T-helper 1 cell treated with Interleukin-12 subunit alpha and Interleukin-12 subunit beta and Interleukin-4 antibody, amounts not matched to agents 30 μg/mL and 1 μg/mL, for 36 hours (primary cell): ENCODE measurements around the gene PGLYRP3.

ENCODE experiments used
- H3K27ac Mint-ChIP-seq: one replicate; pipeline ENCODE4 v1.8.0; 2021; ENCODE audit warnings: mild to moderate bottlenecking, mixed read lengths
- H3K27me3 Mint-ChIP-seq: one replicate; pipeline ENCODE4 v1.8.0; 2021; ENCODE audit warnings: low read depth, mixed read lengths
- H3K36me3 Mint-ChIP-seq: one replicate; pipeline ENCODE4 v1.8.0; 2021; ENCODE audit warnings: low read depth, mixed read lengths
- H3K4me1 Mint-ChIP-seq: one replicate; pipeline ENCODE4 v1.8.0; 2021; ENCODE audit warnings: low read depth, mixed read lengths
- H3K4me3 Mint-ChIP-seq: one replicate; pipeline ENCODE4 v1.8.0; 2021; ENCODE audit warnings: mild to moderate bottlenecking, moderate library complexity, mixed read lengths
- H3K9me3 Mint-ChIP-seq: one replicate; pipeline ENCODE4 v1.8.0; 2021; ENCODE audit warnings: mixed read lengths

Gene PGLYRP3

GRCh38 chr1:153308540-153308939 lies 4.2 kb downstream of the PGLYRP3 start:
- no peak overlapping the region for H3K27ac Mint-ChIP-seq
- no peaks in the 10 kb centered on the region for H3K36me3 Mint-ChIP-seq
- no peaks in the 10 kb centered on the region for H3K4me1 Mint-ChIP-seq
- no peaks in the 10 kb centered on the region for H3K9me3 Mint-ChIP-seq
- H3K27me3 Mint-ChIP-seq, result peaks cover 11% of the 10 kb centered on the region
- no peak overlapping the region for H3K4me3 Mint-ChIP-seq

GRCh38 chr1:153307221-153307600 lies 5.5 kb downstream of the PGLYRP3 start:
- H3K27ac Mint-ChIP-seq, result no peak overlapping the region
- H3K36me3 Mint-ChIP-seq, result no peaks in the 10 kb centered on the region

DNA sequence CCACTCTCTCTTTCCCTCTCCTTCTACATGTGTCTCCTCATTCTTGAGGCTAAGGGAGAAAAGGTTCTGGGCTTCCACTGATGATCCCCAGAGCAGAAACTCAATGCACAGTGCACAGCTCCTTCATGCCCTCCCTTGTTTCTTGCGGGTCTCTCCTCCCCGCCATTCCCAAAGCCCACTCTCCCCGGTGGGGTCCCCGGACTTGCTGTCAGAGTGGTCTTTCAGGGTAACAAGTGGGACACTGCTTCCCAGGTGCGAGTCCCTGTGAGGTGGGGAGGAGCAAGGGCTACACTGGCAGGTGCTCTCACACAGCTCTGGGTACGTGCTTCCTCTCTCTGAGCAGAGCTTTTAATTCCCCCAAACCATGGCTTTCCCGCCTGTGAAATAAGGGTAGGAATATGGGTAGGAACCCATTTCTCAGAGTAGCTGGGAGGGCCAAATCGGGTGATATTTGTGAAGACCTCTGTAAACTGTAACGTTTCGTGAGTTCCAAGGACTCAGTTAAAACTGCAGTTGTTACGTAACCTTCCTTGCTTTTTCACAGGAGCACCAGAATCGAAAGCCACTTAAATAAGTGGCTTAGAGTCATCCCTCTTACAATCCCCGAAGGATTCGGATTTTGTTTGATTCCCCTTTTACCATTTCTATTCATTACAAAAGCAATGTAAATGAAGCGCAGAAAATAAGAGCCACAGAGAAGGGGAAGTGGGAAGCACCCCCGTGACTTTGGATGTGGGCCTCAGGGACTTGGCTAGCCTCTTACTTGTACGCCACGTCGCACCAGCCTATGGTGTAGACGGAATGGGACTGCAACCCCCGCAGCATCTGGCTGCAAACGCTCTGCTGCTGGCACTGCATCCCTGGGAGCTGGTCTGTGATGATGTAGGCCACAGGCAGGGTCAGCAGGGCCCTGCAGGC lies 6.2 kb downstream of the PGLYRP3 start:
- H3K4me3 Mint-ChIP-seq, result no peak overlapping the region
- no peaks in the 10 kb centered on the region for H3K36me3 Mint-ChIP-seq
- peaks cover 13% of the 10 kb centered on the region for H3K27me3 Mint-ChIP-seq

More at GRCh38 chr1:153307221-153307600, 5.5 kb downstream of the PGLYRP3 start:
- Mint-ChIP-seq H3K9me3 (no peaks in the 10 kb centered on the region), H3K4me3 (no peak overlapping the region), H3K4me1 (no peaks in the 10 kb centered on the region), H3K27me3 (peaks cover 13% of the 10 kb centered on the region)

DNA sequence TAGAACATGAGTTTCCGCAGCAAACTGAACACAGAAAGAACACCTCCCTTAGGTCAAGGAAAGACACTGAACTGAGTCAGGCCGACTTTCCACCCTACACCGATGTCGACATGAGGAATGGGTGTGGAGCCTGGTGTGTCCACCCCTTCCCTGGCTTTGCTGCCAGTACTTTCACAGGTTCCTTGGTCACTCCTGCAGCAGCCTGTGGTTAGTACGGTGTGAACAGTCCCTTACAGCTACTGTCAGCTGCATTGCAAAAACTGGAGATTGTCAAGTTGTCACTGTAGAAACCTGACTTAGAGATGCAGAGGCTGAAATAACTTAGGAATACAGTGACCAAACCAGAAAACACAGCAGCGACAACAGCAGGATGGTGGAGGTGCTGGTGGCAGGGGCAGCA lies 7.1 kb downstream of the PGLYRP3 start:
- Mint-ChIP-seq H3K27me3 (peaks cover 13% of the 10 kb centered on the region), H3K27ac (no peak overlapping the region), H3K9me3 (no peaks in the 10 kb centered on the region), H3K36me3 (no peaks in the 10 kb centered on the region), H3K4me3 (no peak overlapping the region), H3K4me1 (no peaks in the 10 kb centered on the region)

More for the DNA sequence above, 6.2 kb downstream of the PGLYRP3 start:
- no peak overlapping the region for H3K27ac Mint-ChIP-seq
- no peaks in the 10 kb centered on the region for H3K4me1 Mint-ChIP-seq
- no peaks in the 10 kb centered on the region for H3K9me3 Mint-ChIP-seq

DNA sequence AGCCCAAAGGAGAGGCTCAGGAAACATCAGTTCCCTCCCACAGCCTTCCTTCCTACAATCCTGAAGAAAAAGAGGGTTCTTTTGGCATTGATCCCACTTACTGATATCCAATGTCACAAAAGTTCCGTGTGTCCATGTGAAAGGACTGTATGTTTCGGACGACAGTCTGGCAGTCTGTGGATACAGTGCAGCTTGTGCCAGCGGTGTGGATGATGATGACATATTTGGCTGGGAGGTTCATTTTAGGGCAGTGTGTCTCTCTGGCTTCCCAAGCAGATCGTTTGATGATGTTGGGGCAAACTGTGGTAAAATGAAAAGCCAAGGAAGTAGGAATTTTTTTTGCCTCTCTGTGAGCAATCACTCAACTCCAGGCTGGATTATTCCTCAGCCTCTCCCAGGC lies 10.4 kb downstream of the PGLYRP3 start:
- Mint-ChIP-seq H3K9me3 (no peaks in the 10 kb centered on the region), H3K27me3 (peaks cover 25% of the 10 kb centered on the region), H3K27ac (no peak overlapping the region), H3K4me3 (no peak overlapping the region), H3K36me3 (no peaks in the 10 kb centered on the region), H3K4me1 (no peaks in the 10 kb centered on the region)

DNA sequence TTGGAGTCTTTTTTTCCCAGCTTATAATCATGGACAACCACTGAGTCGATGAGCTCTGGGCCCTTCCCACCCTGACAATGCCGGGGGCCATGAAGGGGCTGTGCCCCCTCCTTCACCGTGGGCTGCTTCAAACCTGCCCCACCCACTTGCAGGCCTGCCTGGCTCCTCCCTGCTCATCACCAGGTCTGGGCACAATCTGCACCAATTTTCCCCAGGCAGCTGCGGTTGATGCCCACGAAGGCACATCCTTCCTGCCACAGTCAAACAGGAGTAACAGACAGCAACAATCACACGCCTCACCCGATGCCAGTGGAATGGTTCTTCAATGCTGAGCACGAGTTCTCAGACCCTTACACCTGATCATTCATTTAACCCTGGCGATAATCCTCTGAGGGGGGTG lies 18.9 kb downstream of the PGLYRP3 start:
- no peaks in the 10 kb centered on the region for H3K9me3 Mint-ChIP-seq
- H3K4me3 Mint-ChIP-seq, result no peak overlapping the region
- H3K27me3 Mint-ChIP-seq, result peaks cover 3% of the 10 kb centered on the region
- H3K36me3 Mint-ChIP-seq, result no peaks in the 10 kb centered on the region
- H3K4me1 Mint-ChIP-seq, result peaks cover 12% of the 10 kb centered on the region
- no peak overlapping the region for H3K27ac Mint-ChIP-seq

GRCh38 chr1:153293480-153293775 lies 19.3 kb downstream of the PGLYRP3 start:
- Mint-ChIP-seq H3K27me3 (peaks cover 7% of the 10 kb centered on the region), H3K27ac (no peak overlapping the region), H3K4me1 (peaks cover 12% of the 10 kb centered on the region), H3K36me3 (no peaks in the 10 kb centered on the region), H3K9me3 (no peaks in the 10 kb centered on the region), H3K4me3 (no peak overlapping the region)

DNA sequence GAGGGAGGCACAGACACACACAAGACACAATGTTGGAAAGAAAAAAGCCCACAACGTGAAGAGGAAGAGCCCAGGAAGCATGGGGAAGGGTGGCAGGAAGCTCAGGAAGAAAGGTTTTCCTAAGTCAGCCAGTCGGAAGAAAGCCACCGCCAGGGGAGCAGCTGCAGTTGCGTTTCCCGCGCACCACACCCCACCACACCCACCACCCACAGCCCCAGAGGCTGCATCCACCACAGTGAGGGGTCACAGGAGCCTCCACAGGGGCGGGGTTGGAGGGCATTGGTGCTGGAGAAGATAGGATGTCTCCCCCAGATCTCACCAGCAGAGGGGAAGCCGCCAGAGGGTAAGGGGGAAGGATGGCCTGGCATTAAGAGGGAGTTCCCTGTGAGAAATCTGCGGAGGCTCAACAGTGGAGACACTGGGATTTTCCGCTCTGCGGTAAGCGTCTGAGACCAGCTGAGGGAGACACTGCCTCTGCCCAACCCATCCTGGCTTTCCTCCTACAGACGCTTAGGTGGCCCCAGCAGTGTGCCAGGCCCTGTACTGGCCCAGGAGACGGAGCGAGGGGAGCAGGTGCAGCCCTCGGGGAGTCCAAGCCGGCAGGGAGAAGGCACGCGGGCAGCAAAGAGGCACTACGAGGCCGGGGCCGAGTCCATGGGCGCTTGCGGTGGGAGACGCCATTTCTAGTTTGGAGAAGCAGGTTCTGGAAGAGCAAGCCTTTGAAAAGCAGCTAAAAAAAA lies 19.8 kb downstream of the PGLYRP3 start:
- Mint-ChIP-seq H3K4me3 (no peak overlapping the region), H3K27ac (no peak overlapping the region), H3K9me3 (no peaks in the 10 kb centered on the region), H3K36me3 (no peaks in the 10 kb centered on the region), H3K4me1 (peaks cover 12% of the 10 kb centered on the region), H3K27me3 (peaks cover 7% of the 10 kb centered on the region)

DNA sequence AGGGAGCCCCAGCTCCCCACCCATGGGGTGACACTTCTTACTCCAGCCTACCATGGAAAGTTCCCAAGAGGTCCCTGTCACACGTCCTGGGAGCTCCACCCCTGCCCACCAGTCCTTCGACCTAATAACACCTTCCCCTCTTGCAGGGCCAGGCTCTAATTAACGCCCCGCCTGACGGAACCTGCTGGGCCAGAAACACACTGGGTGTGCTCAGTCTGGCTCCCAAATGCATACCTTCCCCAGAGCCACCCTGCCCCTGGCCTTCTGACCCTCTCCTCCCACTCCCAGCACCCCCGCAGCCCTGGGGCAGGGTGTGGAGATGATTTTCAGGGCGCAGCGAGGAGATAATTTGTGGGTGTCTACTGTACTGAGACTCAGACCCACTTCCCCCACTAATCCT lies 20.6 kb downstream of the PGLYRP3 start:
- Mint-ChIP-seq H3K36me3 (no peaks in the 10 kb centered on the region), H3K4me3 (no peak overlapping the region), H3K4me1 (peaks cover 12% of the 10 kb centered on the region), H3K27me3 (peaks cover 7% of the 10 kb centered on the region), H3K9me3 (no peaks in the 10 kb centered on the region), H3K27ac (no peak overlapping the region)

DNA sequence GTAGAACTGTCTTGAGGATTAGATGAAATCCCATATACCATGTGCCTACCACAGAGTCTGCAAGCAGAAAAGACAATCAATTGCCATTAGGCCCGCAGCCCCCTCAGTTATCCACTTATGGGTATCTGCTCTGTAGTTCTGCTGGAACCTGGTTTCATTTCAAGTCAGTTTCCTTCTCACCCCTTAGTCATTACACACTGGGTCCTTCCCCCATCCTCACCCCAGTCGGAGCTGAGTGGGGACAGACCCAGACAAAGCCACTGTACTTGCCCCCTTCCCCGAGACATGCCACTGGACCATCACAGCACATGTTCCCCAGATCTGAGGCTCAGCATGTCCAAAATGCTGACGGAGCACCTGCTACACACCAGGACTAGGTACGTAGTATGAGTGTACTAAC lies 21.2 kb downstream of the PGLYRP3 start:
- H3K36me3 Mint-ChIP-seq, result no peaks in the 10 kb centered on the region

GRCh38 chr1:153288634-153289275 lies 24.0 kb downstream of the PGLYRP3 start:
- H3K27ac Mint-ChIP-seq, result no peak overlapping the region
- H3K36me3 Mint-ChIP-seq, result no peaks in the 10 kb centered on the region
- H3K4me1 Mint-ChIP-seq, result peaks cover 7% of the 10 kb centered on the region
- H3K9me3 Mint-ChIP-seq, result no peaks in the 10 kb centered on the region
- peaks cover 7% of the 10 kb centered on the region for H3K27me3 Mint-ChIP-seq
- H3K4me3 Mint-ChIP-seq, result no peak overlapping the region

More for the DNA sequence above, 21.2 kb downstream of the PGLYRP3 start:
- Mint-ChIP-seq H3K27me3 (peaks cover 7% of the 10 kb centered on the region), H3K4me1 (peaks cover 12% of the 10 kb centered on the region), H3K4me3 (no peak overlapping the region), H3K27ac (peak overlapping the region; percentile 10), H3K9me3 (no peaks in the 10 kb centered on the region)

GRCh38 chr1:153277852-153278251 lies 34.9 kb downstream of the PGLYRP3 start:
- Mint-ChIP-seq H3K27me3 (peaks cover 31% of the 10 kb centered on the region), H3K27ac (no peak overlapping the region), H3K9me3 (no peaks in the 10 kb centered on the region), H3K4me3 (no peak overlapping the region), H3K36me3 (no peaks in the 10 kb centered on the region), H3K4me1 (no peaks in the 10 kb centered on the region)

DNA sequence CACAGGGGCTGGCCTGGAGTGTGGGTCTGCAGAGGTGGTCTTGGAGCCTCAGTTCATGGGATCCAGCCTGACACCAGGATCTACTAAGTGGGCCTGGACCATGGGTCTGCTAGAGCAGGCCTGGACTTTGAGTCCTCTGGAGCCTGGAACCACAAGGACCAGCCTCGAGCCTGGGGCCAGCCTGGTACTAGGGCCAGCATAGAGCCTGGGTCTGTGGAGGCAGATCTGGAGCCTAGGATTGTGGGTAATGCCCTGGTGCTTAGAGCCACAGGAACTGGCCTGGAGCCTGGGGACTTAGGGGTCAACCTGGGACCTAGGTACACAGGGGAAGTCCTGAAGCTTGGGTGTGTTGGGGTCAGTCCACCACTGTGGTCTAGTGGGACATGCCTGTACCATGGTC lies 40.6 kb downstream of the PGLYRP3 start:
- H3K4me3 Mint-ChIP-seq, result no peak overlapping the region
- no peaks in the 10 kb centered on the region for H3K9me3 Mint-ChIP-seq
- H3K27me3 Mint-ChIP-seq, result peaks cover 32% of the 10 kb centered on the region
- H3K36me3 Mint-ChIP-seq, result no peaks in the 10 kb centered on the region
- H3K27ac Mint-ChIP-seq, result no peak overlapping the region
- no peaks in the 10 kb centered on the region for H3K4me1 Mint-ChIP-seq

- H3K9me3 Mint-ChIP-seq, result no peaks in the 10 kb centered on the region
- no peak overlapping the region for H3K4me3 Mint-ChIP-seq
- no peak overlapping the region for H3K27ac Mint-ChIP-seq
- no peaks in the 10 kb centered on the region for H3K4me1 Mint-ChIP-seq
- peaks cover 35% of the 10 kb centered on the region for H3K27me3 Mint-ChIP-seq
- H3K36me3 Mint-ChIP-seq, result no peaks in the 10 kb centered on the region
Observed at GRCh38 chr1:153271711-153272110, 41.0 kb downstream of the PGLYRP3 start.

DNA sequence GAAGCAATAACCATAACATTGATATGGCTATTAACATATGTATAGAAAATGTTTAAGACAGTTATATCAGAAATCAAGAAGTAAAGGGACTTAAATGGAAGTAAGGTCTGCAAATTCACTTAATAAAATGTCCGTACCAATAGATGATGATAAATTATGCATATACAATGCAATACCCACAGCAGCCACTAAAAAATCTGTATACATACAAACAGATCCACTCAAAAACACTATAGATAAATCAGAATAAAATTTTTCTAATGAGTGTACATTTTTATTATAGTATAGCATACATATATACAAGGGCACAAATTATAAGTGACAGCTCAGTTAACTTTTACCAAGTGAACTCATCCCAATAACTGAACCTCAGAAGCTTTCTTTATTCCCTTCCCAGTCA lies 47.3 kb downstream of the PGLYRP3 start:
- peaks cover 16% of the 10 kb centered on the region for H3K4me1 Mint-ChIP-seq
- no peaks in the 10 kb centered on the region for H3K9me3 Mint-ChIP-seq
- H3K36me3 Mint-ChIP-seq, result peaks cover under 1% of the 10 kb centered on the region
- H3K27ac Mint-ChIP-seq, result no peak overlapping the region
- H3K27me3 Mint-ChIP-seq, result peaks cover 74% of the 10 kb centered on the region
- no peak overlapping the region for H3K4me3 Mint-ChIP-seq
